ENCODE results near the gene CRB2. TPM values are rescaled to one million over a fixed set of nuclear protein-coding genes. Genes with fewer than 3 reads are reported as not detected.
"Not testable (repeated sequence)": the region's sequence is repeated elsewhere in the genome, so short reads cannot be mapped to it uniquely, and the experiment has no call there.

CRB2 gene
- total and polyA plus RNA-seq, 2 donors (not counting 1 experiment from before 2014, with no cell fraction given): not detected

DNA sequence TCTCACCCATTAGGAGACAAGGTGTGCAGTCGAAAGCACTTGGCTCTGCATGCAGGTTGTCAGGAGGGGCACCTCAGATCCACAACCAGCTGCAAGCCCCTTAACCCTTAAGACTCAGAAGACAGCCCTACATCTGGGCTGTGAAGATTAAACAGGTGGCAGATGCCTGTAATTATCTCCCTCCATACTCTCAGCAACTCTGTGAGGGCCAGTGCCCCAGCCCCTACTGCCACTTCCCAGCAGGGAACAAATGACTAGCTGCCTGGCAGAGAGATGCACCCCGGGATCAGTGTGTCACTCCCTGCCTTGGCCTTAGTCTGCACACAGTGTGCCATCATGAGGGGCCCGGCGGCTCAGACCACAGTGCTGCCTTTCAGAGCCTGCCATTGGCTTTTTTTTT lies 42.0 kb downstream of the CRB2 start:
- Histone ChIP-seq H3K4me1 (ENCODE audit: control insufficient read depth, extremely low read depth, insufficient read depth, low read length) (peaks cover 2% of the 10 kb centered on the region), H3K4me2 (ENCODE audit: extremely low read depth, insufficient read depth, low read length) (no peak overlapping the region), H3K4me3 (replicated peaks in 1 of 4; ENCODE audit: control extremely low read depth in 1 of 4, insufficient read depth in 1 of 4, low read depth in 3 of 4, low read length in 4 of 4) (no peak overlapping the region), H3K27me3 (ENCODE audit: control insufficient read depth, insufficient read depth, low read length) (no peaks in the 10 kb centered on the region), H3K27ac (ENCODE audit: insufficient read depth, low read length) (no peak overlapping the region), H2AFZ (ENCODE audit: low read length) (no peak overlapping the region), H3K36me3 (ENCODE audit: control insufficient read depth, insufficient read depth, low read length) (no peaks in the 10 kb centered on the region), H3K9me3 (ENCODE audit: control insufficient read depth, insufficient read depth, low read depth, low read length) (no peaks in the 10 kb centered on the region), H3K79me2 (ENCODE audit: control insufficient read depth, insufficient read depth, low read length) (no peaks in the 10 kb centered on the region), H4K20me1 (ENCODE audit: control insufficient read depth, extremely low read depth, insufficient read depth, low read length) (no peaks in the 10 kb centered on the region), H3K9ac (ENCODE audit: insufficient read depth, low read length) (no peak overlapping the region)
- TF ChIP-seq, protein P1, sequence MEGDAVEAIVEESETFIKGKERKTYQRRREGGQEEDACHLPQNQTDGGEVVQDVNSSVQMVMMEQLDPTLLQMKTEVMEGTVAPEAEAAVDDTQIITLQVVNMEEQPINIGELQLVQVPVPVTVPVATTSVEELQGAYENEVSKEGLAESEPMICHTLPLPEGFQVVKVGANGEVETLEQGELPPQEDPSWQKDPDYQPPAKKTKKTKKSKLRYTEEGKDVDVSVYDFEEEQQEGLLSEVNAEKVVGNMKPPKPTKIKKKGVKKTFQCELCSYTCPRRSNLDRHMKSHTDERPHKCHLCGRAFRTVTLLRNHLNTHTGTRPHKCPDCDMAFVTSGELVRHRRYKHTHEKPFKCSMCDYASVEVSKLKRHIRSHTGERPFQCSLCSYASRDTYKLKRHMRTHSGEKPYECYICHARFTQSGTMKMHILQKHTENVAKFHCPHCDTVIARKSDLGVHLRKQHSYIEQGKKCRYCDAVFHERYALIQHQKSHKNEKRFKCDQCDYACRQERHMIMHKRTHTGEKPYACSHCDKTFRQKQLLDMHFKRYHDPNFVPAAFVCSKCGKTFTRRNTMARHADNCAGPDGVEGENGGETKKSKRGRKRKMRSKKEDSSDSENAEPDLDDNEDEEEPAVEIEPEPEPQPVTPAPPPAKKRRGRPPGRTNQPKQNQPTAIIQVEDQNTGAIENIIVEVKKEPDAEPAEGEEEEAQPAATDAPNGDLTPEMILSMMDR (conservative IDR thresholded peaks at IDR 0.05 in 1 of 2, IDR thresholded peaks at IDR 0.05 in 1 of 2; ENCODE audit: low read depth in 1 of 2, low read length in 2 of 2): no peak
- TF ChIP-seq EZH2 (IDR thresholded peaks at IDR 0.05; ENCODE audit: low read length, missing control alignments): no peak
- DNase-seq (ENCODE audit: low read depth in 2 of 2): no peak

DNA sequence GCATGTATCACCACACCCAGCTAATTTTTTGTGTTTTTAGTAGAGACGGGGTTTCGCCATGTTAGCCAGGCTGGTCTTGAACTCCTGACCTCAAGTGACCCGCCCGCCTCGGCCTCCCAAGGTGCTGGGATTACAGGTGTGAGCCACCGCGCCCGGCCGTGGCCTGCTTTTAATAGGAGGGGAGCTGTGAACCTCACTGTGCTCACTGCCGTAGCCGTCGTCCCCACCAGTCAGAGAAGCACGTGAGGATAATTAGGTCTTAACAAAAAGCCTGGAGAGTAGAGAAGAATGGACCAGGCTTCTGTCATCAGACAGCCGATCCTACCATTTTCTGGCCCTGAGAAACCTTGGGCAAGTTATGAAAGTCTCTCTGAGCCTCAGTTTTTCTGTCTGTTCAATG lies 42.9 kb downstream of the CRB2 start:
- not testable (repeated sequence) for H3K4me3 ChIP-seq (replicated peaks in 1 of 4; ENCODE audit: control extremely low read depth in 1 of 4, insufficient read depth in 1 of 4, low read depth in 3 of 4, low read length in 4 of 4); H3K9ac ChIP-seq (ENCODE audit: insufficient read depth, low read length); DNase-seq (ENCODE audit: low read depth in 2 of 2)

DNA sequence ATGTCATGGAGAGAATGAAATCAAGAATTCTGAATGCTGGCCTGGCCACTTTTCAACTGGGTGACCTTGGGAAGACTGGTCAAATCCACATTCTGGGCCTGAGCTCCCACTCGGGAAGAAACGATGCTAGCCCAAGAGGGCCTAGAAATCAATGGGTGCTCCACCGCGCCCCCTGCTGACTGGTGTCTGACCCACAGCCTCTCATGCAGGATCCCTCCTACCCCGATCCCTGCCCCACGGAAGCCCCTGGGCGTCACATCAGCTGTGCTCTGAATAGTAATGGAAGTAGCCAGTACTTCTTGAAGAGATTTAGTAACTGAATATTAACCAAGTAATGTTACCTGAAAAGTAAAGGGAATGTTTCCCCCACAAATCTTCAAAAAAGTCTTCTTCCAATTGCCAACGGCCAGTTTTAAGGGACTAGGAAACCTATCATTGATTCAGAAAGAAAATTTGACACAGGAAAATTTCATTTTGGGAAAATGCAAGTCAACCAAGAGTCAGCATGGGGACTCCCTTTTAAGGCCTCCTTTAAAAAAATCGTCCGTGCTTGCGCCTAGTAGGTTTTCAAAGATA lies 43.9 kb downstream of the CRB2 start:
- Histone ChIP-seq H3K27me3 (ENCODE audit: control insufficient read depth, insufficient read depth, low read length) (no peaks in the 10 kb centered on the region), H3K9me3 (ENCODE audit: control insufficient read depth, insufficient read depth, low read depth, low read length) (no peaks in the 10 kb centered on the region), H3K4me2 (ENCODE audit: extremely low read depth, insufficient read depth, low read length) (no peak overlapping the region), H3K27ac (ENCODE audit: insufficient read depth, low read length) (no peak overlapping the region), H3K4me1 (ENCODE audit: control insufficient read depth, extremely low read depth, insufficient read depth, low read length) (peaks cover 2% of the 10 kb centered on the region), H3K79me2 (ENCODE audit: control insufficient read depth, insufficient read depth, low read length) (no peaks in the 10 kb centered on the region), H2AFZ (ENCODE audit: low read length) (no peak overlapping the region), H3K36me3 (ENCODE audit: control insufficient read depth, insufficient read depth, low read length) (no peaks in the 10 kb centered on the region), H3K4me3 (replicated peaks in 1 of 4; ENCODE audit: control extremely low read depth in 1 of 4, insufficient read depth in 1 of 4, low read depth in 3 of 4, low read length in 4 of 4) (no peak overlapping the region), H3K9ac (ENCODE audit: insufficient read depth, low read length) (no peak overlapping the region), H4K20me1 (ENCODE audit: control insufficient read depth, extremely low read depth, insufficient read depth, low read length) (no peaks in the 10 kb centered on the region)
- TF ChIP-seq, protein P1 (conservative IDR thresholded peaks at IDR 0.05 in 1 of 2, IDR thresholded peaks at IDR 0.05 in 1 of 2; ENCODE audit: low read depth in 1 of 2, low read length in 2 of 2): peak; percentile 35 to 53
- no peak for TF ChIP-seq EZH2 (IDR thresholded peaks at IDR 0.05; ENCODE audit: low read length, missing control alignments)
- DNase-seq (ENCODE audit: low read depth in 2 of 2): no peak

More for the DNA sequence above, 42.9 kb downstream of the CRB2 start:
- not testable (repeated sequence) for H3K79me2 ChIP-seq (ENCODE audit: control insufficient read depth, insufficient read depth, low read length); H2AFZ ChIP-seq (ENCODE audit: low read length); H3K27ac ChIP-seq (ENCODE audit: insufficient read depth, low read length); H3K4me2 ChIP-seq (ENCODE audit: extremely low read depth, insufficient read depth, low read length); H3K9me3 ChIP-seq (ENCODE audit: control insufficient read depth, insufficient read depth, low read depth, low read length); H3K4me1 ChIP-seq (ENCODE audit: control insufficient read depth, extremely low read depth, insufficient read depth, low read length); H3K27me3 ChIP-seq (ENCODE audit: control insufficient read depth, insufficient read depth, low read length); H4K20me1 ChIP-seq (ENCODE audit: control insufficient read depth, extremely low read depth, insufficient read depth, low read length); H3K36me3 ChIP-seq (ENCODE audit: control insufficient read depth, insufficient read depth, low read length)

Data from fibroblast of lung (primary cell).